HUES6 (cell line): ENCODE measurements around the gene TATDN2.
"Not testable (repeated sequence)": the region's sequence is repeated elsewhere in the genome, so short reads cannot be mapped to it uniquely, and the experiment has no call there.

Experiments
- H3K27ac ChIP-seq: 2 replicates; pipeline ENCODE4 v1.7.0; 2013; ENCODE audit warnings: low read depth, mild to moderate bottlenecking, low read length, inconsistent platforms
- H3K27me3 ChIP-seq: 2 replicates; pipeline ENCODE4 v1.6.1; 2013; ENCODE audit warnings: low read length; ENCODE audit not compliant: control insufficient read depth, insufficient read depth
- H3K36me3 ChIP-seq: 2 replicates; pipeline ENCODE4 v1.6.1; 2013; ENCODE audit warnings: low read length; ENCODE audit not compliant: control insufficient read depth, insufficient read depth
- H3K4me1 ChIP-seq: 2 replicates; pipeline ENCODE4 v1.6.1; 2013; ENCODE audit warnings: low read length; ENCODE audit not compliant: control insufficient read depth, insufficient read depth
- H3K4me3 ChIP-seq: 2 replicates; pipeline ENCODE4 v1.5.1; 2013; ENCODE audit warnings: low read depth, low read length
- H3K9ac ChIP-seq: one replicate; pipeline ENCODE4 v1.6.1; 2013; ENCODE audit warnings: mild to moderate bottlenecking, low read length
- H3K9me3 ChIP-seq: 2 replicates; pipeline ENCODE4 v1.6.1; 2013; ENCODE audit warnings: low read depth, low read length; ENCODE audit not compliant: control insufficient read depth, insufficient read depth

Gene TATDN2

GRCh38 chr3:10255835-10256234 lies 7.6 kb downstream of the TATDN2 start:
- Histone ChIP-seq H3K4me3 (no peak overlapping the region), H3K36me3 (peaks cover 61% of the 10 kb centered on the region), H3K27me3 (no peaks in the 10 kb centered on the region), H3K9me3 (no peaks in the 10 kb centered on the region), H3K4me1 (no peaks in the 10 kb centered on the region), H3K9ac (no peak overlapping the region), H3K27ac (no peak overlapping the region)

GRCh38 chr3:10259036-10259435 lies 10.8 kb downstream of the TATDN2 start:
- Histone ChIP-seq H3K36me3 (peaks cover 63% of the 10 kb centered on the region), H3K9ac (no peak overlapping the region), H3K9me3 (no peaks in the 10 kb centered on the region), H3K27me3 (no peaks in the 10 kb centered on the region), H3K4me1 (peaks cover 5% of the 10 kb centered on the region), H3K27ac (no peak overlapping the region), H3K4me3 (no peak overlapping the region)

- Histone ChIP-seq H3K27me3 (no peaks in the 10 kb centered on the region), H3K4me1 (peaks cover 7% of the 10 kb centered on the region), H3K4me3 (no peak overlapping the region), H3K9ac (no peak overlapping the region), H3K27ac (no peak overlapping the region), H3K36me3 (peaks cover 56% of the 10 kb centered on the region), H3K9me3 (no peaks in the 10 kb centered on the region)
These were observed 11.5 kb downstream of the TATDN2 start for GRCh38 chr3:10259798-10260197.

GRCh38 chr3:10260211-10260701 lies 12.0 kb downstream of the TATDN2 start:
- Histone ChIP-seq H3K27me3 (no peaks in the 10 kb centered on the region), H3K27ac (no peak overlapping the region), H3K4me3 (no peak overlapping the region), H3K9me3 (no peaks in the 10 kb centered on the region), H3K4me1 (peaks cover 7% of the 10 kb centered on the region), H3K9ac (no peak overlapping the region), H3K36me3 (peaks cover 54% of the 10 kb centered on the region)

- Histone ChIP-seq H3K27ac (no peak overlapping the region), H3K9me3 (no peaks in the 10 kb centered on the region), H3K36me3 (peaks cover 52% of the 10 kb centered on the region), H3K4me1 (peaks cover 7% of the 10 kb centered on the region), H3K4me3 (no peak overlapping the region), H3K9ac (no peak overlapping the region), H3K27me3 (no peaks in the 10 kb centered on the region)
These were observed 13.8 kb downstream of the TATDN2 start for GRCh38 chr3:10262027-10262426.

GRCh38 chr3:10263646-10264363 lies 15.5 kb downstream of the TATDN2 start:
- Histone ChIP-seq H3K4me3 (no peak overlapping the region), H3K27ac (peak overlapping the region; percentile 22; the same call in 1 of the 2 replicates), H3K4me1 (peaks cover 7% of the 10 kb centered on the region), H3K27me3 (no peaks in the 10 kb centered on the region), H3K9ac (no peak overlapping the region), H3K36me3 (peaks cover 59% of the 10 kb centered on the region), H3K9me3 (no peaks in the 10 kb centered on the region)

- Histone ChIP-seq H3K9ac (no peak overlapping the region), H3K4me3 (no peak overlapping the region), H3K27ac (no peak overlapping the region), H3K9me3 (no peaks in the 10 kb centered on the region), H3K4me1 (peaks cover 7% of the 10 kb centered on the region), H3K36me3 (peaks cover 59% of the 10 kb centered on the region), H3K27me3 (no peaks in the 10 kb centered on the region)
These were observed 17.6 kb downstream of the TATDN2 start for GRCh38 chr3:10265833-10266232.

- H3K9me3 ChIP-seq, H3K4me3 ChIP-seq, H3K27me3 ChIP-seq, H3K27ac ChIP-seq, H3K4me1 ChIP-seq, H3K9ac ChIP-seq: not testable (repeated sequence)
- peaks cover 54% of the 10 kb centered on the region for H3K36me3 ChIP-seq
These were observed 18.7 kb downstream of the TATDN2 start for GRCh38 chr3:10266936-10267335.

- H3K36me3 ChIP-seq, result peaks cover 50% of the 10 kb centered on the region
- H3K27me3 ChIP-seq, result no peaks in the 10 kb centered on the region
- H3K4me1 ChIP-seq, result peaks cover 7% of the 10 kb centered on the region
- H3K4me3 ChIP-seq, result no peak overlapping the region
- H3K9me3 ChIP-seq, result no peaks in the 10 kb centered on the region
- H3K9ac ChIP-seq, result no peak overlapping the region
- no peak overlapping the region for H3K27ac ChIP-seq
These were observed 19.9 kb downstream of the TATDN2 start for GRCh38 chr3:10268116-10268515.

GRCh38 chr3:10268930-10269329 lies 20.7 kb downstream of the TATDN2 start:
- Histone ChIP-seq H3K4me1 (peaks cover 3% of the 10 kb centered on the region; the same call in 1 of the 2 replicates), H3K9me3 (no peaks in the 10 kb centered on the region), H3K27me3 (no peaks in the 10 kb centered on the region), H3K27ac (no peak overlapping the region), H3K4me3 (no peak overlapping the region), H3K9ac (no peak overlapping the region), H3K36me3 (peaks cover 53% of the 10 kb centered on the region)

- Histone ChIP-seq H3K4me1 (no peaks in the 10 kb centered on the region), H3K9me3 (no peaks in the 10 kb centered on the region), H3K4me3 (no peak overlapping the region), H3K9ac (no peak overlapping the region), H3K36me3 (peaks cover 58% of the 10 kb centered on the region), H3K27ac (no peak overlapping the region), H3K27me3 (no peaks in the 10 kb centered on the region)
These were observed 21.2 kb downstream of the TATDN2 start for GRCh38 chr3:10269443-10269842.
